Stimulated activated CD4-positive, alpha-beta T cell treated with anti-CD3 and anti-CD28 coated beads, TNF-alpha, amount 100 ng/mL, for 1 hour (primary cell): ENCODE results near the gene MSRB2.

Experiments
- DNase-seq, 3 donors: peaks; one replicate each; pipeline ENCODE4 v3.0.0-alpha.2; 2020; ENCODE audit warnings: low read depth in 3 of 3, low spot score in 1 of 3

The MSRB2 gene

GRCh38 chr10:23158370-23158769, 63.0 kb downstream of the MSRB2 start:
- DNase-seq = peak in 1 of 3 donors; percentile 10

- DNase-seq = no peak
These were observed 76.0 kb downstream of the MSRB2 start for GRCh38 chr10:23171232-23171876.
